H1 (cell line): ENCODE data around the gene DMXL2. TPM values are rescaled to one million over a fixed set of nuclear protein-coding genes. Genes with fewer than 3 reads are reported as not detected.

Source experiments
- CTCF ChIA-PET: fragments of 300-600 bp; sonication (Branson Sonifier 250); formaldehyde crosslinking; loops from one replicate; lab custom pipeline; 2021; ENCODE audit not compliant: partially characterized antibody; lab: Charles Lee
- POLR2A ChIA-PET: fragments of 300-600 bp; sonication (Branson Sonifier 250); formaldehyde crosslinking; loops from one replicate; lab custom pipeline; 2021; ENCODE audit warnings: inconsistent platforms; ENCODE audit not compliant: partially characterized antibody; lab: Charles Lee
- DNase-seq, 2 experiments: peaks; one replicate each; pipeline versions ENCODE4 v3.0.0 to v3.0.0-alpha.2; 2010 to 2022; ENCODE audit warnings: low spot score in 2 of 2, low read depth in 1 of 2, mixed read lengths in 1 of 2
- FAIRE-seq: peaks from 2 replicates; lab custom pipeline; 2011; peaks lifted over from hg19 to GRCh38; lab: Jason Lieb, UNC
- H2AFZ ChIP-seq: 2 replicates; pipeline ENCODE4 v1.8.1; 2012; ENCODE audit warnings: low read length, inconsistent platforms
- H2AK5ac ChIP-seq: 2 replicates; pipeline ENCODE4 v1.6.1; 2013; ENCODE audit warnings: low read depth, low read length
- H2BK120ac ChIP-seq: replicated peaks from 2 replicates; pipeline ENCODE3; 2013; ENCODE audit warnings: low read depth, low read length, inconsistent platforms
- H2BK12ac ChIP-seq: 2 replicates; pipeline ENCODE4 v1.6.1; 2013; ENCODE audit warnings: low read depth, low read length
- H2BK15ac ChIP-seq: 2 replicates; pipeline ENCODE4 v1.6.1; 2013; ENCODE audit warnings: low read length
- H2BK20ac ChIP-seq: 2 replicates; pipeline ENCODE4 v1.6.1; 2013; ENCODE audit warnings: low read length
- H2BK5ac ChIP-seq: 2 replicates; pipeline ENCODE4 v1.6.1; 2013; ENCODE audit warnings: low read depth, low read length
- H3K14ac ChIP-seq: 2 replicates; pipeline ENCODE4 v1.6.1; 2013; ENCODE audit warnings: inconsistent platforms; ENCODE audit not compliant: insufficient read length
- H3K18ac ChIP-seq: 2 replicates; pipeline ENCODE4 v1.6.1; 2013; ENCODE audit warnings: low read length; ENCODE audit errors: extremely low read depth
- H3K23ac ChIP-seq: 2 replicates; pipeline ENCODE4 v1.6.1; 2013; ENCODE audit warnings: inconsistent platforms; ENCODE audit not compliant: insufficient read length
- H3K23me2 ChIP-seq: 2 replicates; pipeline ENCODE4 v1.6.1; 2013; ENCODE audit warnings: low read depth, low read length
- H3K27ac ChIP-seq: 2 replicates; pipeline ENCODE4 v1.6.1; 2011; ENCODE audit warnings: low read depth, low read length, inconsistent platforms
- H3K27me3 ChIP-seq, 4 experiments: replicated peaks in 1 of 4; 1 replicate in 1 of 4; 2 replicates in 3 of 4; pipeline versions ENCODE4 v1.6.1 to v1.8.1; 2011 to 2013; ENCODE audit warnings: low read length in 3 of 4, mild to moderate bottlenecking in 3 of 4, inconsistent platforms in 2 of 4, mixed read lengths in 2 of 4, moderate library complexity in 1 of 4; ENCODE audit not compliant: control insufficient read depth in 3 of 4, insufficient read depth in 3 of 4; ENCODE audit errors: extremely low read depth in 1 of 4
- H3K36me3 ChIP-seq, 4 experiments: 2 replicates each; pipeline versions ENCODE4 v1.6.1 to v1.8.1; 2011 to 2013; ENCODE audit warnings: mild to moderate bottlenecking in 4 of 4, low read length in 3 of 4, moderate library complexity in 2 of 4, control low read depth in 1 of 4, inconsistent platforms in 1 of 4; ENCODE audit not compliant: insufficient read depth in 4 of 4, control insufficient read depth in 2 of 4
- H3K4ac ChIP-seq: replicated peaks from 2 replicates; pipeline ENCODE3; 2013; ENCODE audit warnings: low read length, low read depth, mixed read lengths, inconsistent platforms; ENCODE audit not compliant: insufficient read length
- H3K4me1 ChIP-seq, 4 experiments: replicated peaks in 1 of 4; 1 replicate in 1 of 4; 2 replicates in 3 of 4; pipeline versions ENCODE4 v1.6.1 to v1.8.1; 2011 to 2013; ENCODE audit warnings: low read length in 3 of 4, inconsistent platforms in 2 of 4, mixed read lengths in 1 of 4; ENCODE audit not compliant: insufficient read depth in 4 of 4, control insufficient read depth in 3 of 4
- H3K4me2 ChIP-seq, 2 experiments: 2 replicates each; pipeline versions ENCODE4 v1.6.1 to v1.8.1; 2011 to 2013; ENCODE audit warnings: low read depth in 2 of 2, low read length in 2 of 2, control low read depth in 1 of 2, inconsistent platforms in 1 of 2, mild to moderate bottlenecking in 1 of 2; ENCODE audit not compliant: insufficient read depth in 1 of 2
- H3K4me3 ChIP-seq, 4 experiments: fragments of 200-600, 300-600 bp in 1 of 4; sonication (generic), shearing (Covaris generic), sonication (Bioruptor Twin) in 1 of 4; 2 replicates each; pipeline versions ENCODE4 v1.5.1 to v1.8.1; 2011 to 2016; ENCODE audit warnings: low read length in 4 of 4, low read depth in 3 of 4, control low read depth in 2 of 4, inconsistent platforms in 2 of 4, mild to moderate bottlenecking in 2 of 4, mixed read lengths in 1 of 4, moderate library complexity in 1 of 4; ENCODE audit not compliant: insufficient read depth in 2 of 4; ENCODE audit errors: extremely low read depth in 1 of 4
- H3K56ac ChIP-seq: replicated peaks from 2 replicates; pipeline ENCODE3; 2013; ENCODE audit warnings: low read depth, mild to moderate bottlenecking, mixed read lengths, low read length, inconsistent platforms; ENCODE audit not compliant: insufficient read length
- H3K79me1 ChIP-seq: 2 replicates; pipeline ENCODE4 v1.6.1; 2013; ENCODE audit warnings: low read depth, low read length, control low read depth
- H3K79me2 ChIP-seq, 2 experiments: 2 replicates each; pipeline versions ENCODE4 v1.6.1 to v1.8.1; 2012 to 2013; ENCODE audit warnings: low read length in 2 of 2, mild to moderate bottlenecking in 2 of 2, inconsistent platforms in 1 of 2; ENCODE audit not compliant: insufficient read depth in 2 of 2, control insufficient read depth in 1 of 2
- H3K9ac ChIP-seq, 4 experiments: replicated peaks in 1 of 4; 1 replicate in 1 of 4; 2 replicates in 3 of 4; pipeline versions ENCODE4 v1.6.1 to v1.8.1; 2011 to 2013; ENCODE audit warnings: low read depth in 3 of 4, low read length in 3 of 4, control low read depth in 2 of 4, mild to moderate bottlenecking in 2 of 4, moderate library complexity in 2 of 4, inconsistent platforms in 1 of 4; ENCODE audit errors: extremely low read depth in 1 of 4
- H3K9me3 ChIP-seq, 2 experiments: 2 replicates each; pipeline versions ENCODE4 v1.6.1 to v1.8.1; 2012 to 2013; ENCODE audit warnings: mild to moderate bottlenecking in 2 of 2, moderate library complexity in 2 of 2, control low read depth in 1 of 2, inconsistent platforms in 1 of 2, low read depth in 1 of 2, low read length in 1 of 2, mixed read lengths in 1 of 2; ENCODE audit not compliant: insufficient read depth in 2 of 2
- H4K20me1 ChIP-seq, 2 experiments: replicated peaks in 1 of 2; 2 replicates each; pipeline versions ENCODE3 to v1.8.1; 2011 to 2013; ENCODE audit warnings: inconsistent platforms in 2 of 2, low read length in 2 of 2, mild to moderate bottlenecking in 1 of 2; ENCODE audit not compliant: insufficient read depth in 2 of 2, control insufficient read depth in 1 of 2
- H4K5ac ChIP-seq: 2 replicates; pipeline ENCODE4 v1.6.1; 2013; ENCODE audit warnings: low read length, low read depth, mixed read lengths, inconsistent platforms; ENCODE audit not compliant: insufficient read length
- H4K8ac ChIP-seq: 2 replicates; pipeline ENCODE4 v1.8.0; 2013; ENCODE audit warnings: mild to moderate bottlenecking, moderate library complexity, low read length, inconsistent platforms; ENCODE audit not compliant: insufficient read depth; ENCODE audit errors: extremely low read depth
- H4K91ac ChIP-seq: replicated peaks from 2 replicates; pipeline ENCODE3; 2013; ENCODE audit warnings: low read length, mixed read lengths, inconsistent platforms; ENCODE audit not compliant: insufficient read length
- EP300 ChIP-seq, 2 experiments: IDR thresholded peaks; 1 replicate in 1 of 2; 2 replicates in 1 of 2; pipeline ENCODE4 v1.6.1; 2011 to 2012; ENCODE audit warnings: low read depth in 2 of 2, low read length in 2 of 2, mild to moderate bottlenecking in 2 of 2, borderline replicate concordance in 1 of 2, inconsistent platforms in 1 of 2, moderate library complexity in 1 of 2
- RNF2 ChIP-seq: fragments of 200-900, 300-1000 bp; sonication (generic); IDR thresholded peaks from 2 replicates; pipeline ENCODE4 v1.7.1; 2016; ENCODE audit warnings: borderline replicate concordance, low read depth, mild to moderate bottlenecking, antibody characterized with exemption, low read length; ENCODE audit not compliant: poor library complexity, severe bottlenecking; ENCODE audit errors: missing control alignments
- WGBS, 2 experiments: shearing (Covaris generic) in 1 of 2; methylation state at CpG; one replicate each; pipeline versions ENCODE4 v1.1.6 to v1.1.7; 2013 to 2015; ENCODE audit warnings: low lambda C conversion rate in 2 of 2, mixed read lengths in 2 of 2, inconsistent platforms in 1 of 2, low coverage in 1 of 2, missing lambda C conversion rate in 1 of 2; ENCODE audit not compliant: insufficient replicate concordance in 2 of 2, insufficient coverage in 1 of 2, insufficient read length in 1 of 2; ENCODE audit errors: extremely low coverage in 1 of 2, missing lambda C conversion rate in 1 of 2; 5-methylcytosine and 5-hydroxymethylcytosine counted together
- polyA plus RNA-seq, 7 experiments: library from polyadenylated mRNA; depleted of rRNA in 3 of 7; stranded (reverse) in 5 of 7; unstranded in 2 of 7; fragments of >200 nt in 5 of 7; fragments of 200-250 nt in 2 of 7; gene quantifications; 1 replicate in 5 of 7; 2 replicates in 1 of 7; 4 replicates in 1 of 7; pipeline versions ENCODE4 v1.2.1 to v1.2.3, GENCODE V29; 2011 to 2013; ENCODE audit warnings: missing spikeins in 2 of 7, mixed read lengths in 2 of 7
- total RNA-seq: library from RNA; stranded (reverse); fragmentation: NEBNext Ultra II Directional; extraction: Animal tissue kit (Norgen Biotek cat#: 25700); gene quantifications from 2 replicates; pipeline ENCODE4 v1.2.1, GENCODE V29; 2021

The DMXL2 gene
- total and polyA plus RNA-seq, 2 of the 8 experiments (the other 6 are each of a cell fraction or from before 2014, with no cell fraction given) = 9.5 to 10.6 TPM

GRCh38 chr15:51484781-51485180 lies 137.8 kb downstream of the DMXL2 start:
- H2BK5ac ChIP-seq = no peak overlapping the region
- CTCF ChIA-PET = no interaction called here
- no peak overlapping the region for H3K23ac ChIP-seq
- H2BK120ac ChIP-seq = no peak overlapping the region
- H2BK12ac ChIP-seq = no peak overlapping the region
- WGBS, 2 experiments = 100% methylated on average over 1 of the region's 1 CpG; no CpG with 5 or more reads in 1 of the 2 experiments
- TF ChIP-seq RNF2 (no peak), EP300 (IDR thresholded peaks at IDR 0.05; ENCODE audit: borderline replicate concordance in 1 of 2, low read depth in 2 of 2, low read length in 2 of 2) (no peak)
- H3K18ac ChIP-seq = no peak overlapping the region
- no peaks in the 10 kb centered on the region for H3K23me2 ChIP-seq
- no peak overlapping the region for H2BK15ac ChIP-seq
- no peaks in the 10 kb centered on the region for H3K79me2 ChIP-seq
- no peak overlapping the region for H3K27ac ChIP-seq
- DNase-seq = no peak
- H2AK5ac ChIP-seq = no peak overlapping the region
- no peaks in the 10 kb centered on the region; a peak in 1 of 7 replicates for H3K27me3 ChIP-seq
- H3K14ac ChIP-seq = no peak overlapping the region
- H3K4me1 ChIP-seq = no peaks in the 10 kb centered on the region
- H4K5ac ChIP-seq = no peak overlapping the region
- FAIRE-seq = no peak
- H4K91ac ChIP-seq = no peak overlapping the region
- no peaks in the 10 kb centered on the region for H3K9me3 ChIP-seq
- H4K8ac ChIP-seq = no peak overlapping the region
- H3K4me2 ChIP-seq = no peak overlapping the region
- H2BK20ac ChIP-seq = no peak overlapping the region
- H2AFZ ChIP-seq = no peak overlapping the region
- H3K4ac ChIP-seq = no peak overlapping the region
- H4K20me1 ChIP-seq = no peaks in the 10 kb centered on the region
- H3K79me1 ChIP-seq = no peaks in the 10 kb centered on the region
- peaks cover 0 to 6% (median 0%) of the 10 kb centered on the region in 4 experiments; a peak in 2 of 8 replicates for H3K36me3 ChIP-seq
- POLR2A ChIA-PET = interaction anchor here (0.7 kb wide), 1 partner anchor 219 kb away, joined by 4 read pairs; no protein-coding TSS in a partner anchor
- H3K56ac ChIP-seq = no peak overlapping the region
- H3K9ac ChIP-seq = no peak overlapping the region
- no peak overlapping the region for H3K4me3 ChIP-seq
